Heart left ventricle (tissue), 13 donors: ENCODE data around the gene MOGAT2.

Experiments used
- CTCF ChIP-seq, 12 donors: fragments of 200-600 bp; sonication (generic) in 4 of 12; IDR thresholded peaks; one replicate each; pipeline versions ENCODE4 v1.5.0 to v1.8.0; 2018 to 2022; ENCODE audit warnings: antibody characterized with exemption in 12 of 12, mild to moderate bottlenecking in 5 of 12
- POLR2A ChIP-seq, 2 donors: fragments of 450-650 bp; IDR thresholded peaks; one replicate each; pipeline ENCODE4 v1.6.1; 2017; ENCODE audit warnings: antibody characterized with exemption in 2 of 2, mild to moderate bottlenecking in 2 of 2, moderate library complexity in 2 of 2
- donor health status: ischemic (EF 13 %, LVEDD 7.1; RV severe dilation, severe dysfunction).
- donor health status: DM: no; HTN: yes; CAD: no.
- donor health status: DM: no; HTN: no; CAD: no.
- donor health status: ischemic (EF 25% LVEDD 6.9; RV normal size, moderate dysfunction).
- donor health status: ischemic (EF 25% LVEDD 5.7; RV mildly dilated, moderate dysfunction).
- donor health status: ischemic (EF 35%, LVEDD 5.7; RV mildly dilated, moderate dysfunction).
- donor health status: nonischemic (EF 11% LVEDD 7.7; RV severe dilation, severe dysfunction).
- donor health status: DM: yes; HTN: yes; CAD: no.
- donor health status: PGD.
- donor health status: ischemic (EF 29% LVEDD 5.4; RV normal size, mild dysfunction).
- donor health status: nonischemic (EF 23%, LVEDD 6.1; RV moderate dilation, normal function).

- no peak for TF ChIP-seq POLR2A (IDR thresholded peaks at IDR 0.05)
- no peak for TF ChIP-seq CTCF (IDR thresholded peaks at IDR 0.05)
Measured at GRCh38 chr11:75734491-75735180, 17.0 kb downstream of the MOGAT2 start.
